HEK293 (cell line): ENCODE results near the gene CLPTM1.

ENCODE experiments used
- GLIS1 ChIP-seq: fragments of 450-650 bp; formaldehyde crosslinking; IDR thresholded peaks from 2 replicates; pipeline ENCODE4 v1.5.1; 2016; ENCODE audit warnings: missing biosample characterization, missing genetic modification characterization
- IKZF3 ChIP-seq: fragments of 450-650 bp; IDR thresholded peaks from 2 replicates; pipeline ENCODE4 v1.5.0; 2018; ENCODE audit warnings: missing biosample characterization, mild to moderate bottlenecking, missing genetic modification characterization, moderate library complexity
- KLF9 ChIP-seq: fragments of 450-650 bp; formaldehyde crosslinking; IDR thresholded peaks from 2 replicates; pipeline ENCODE4 v1.5.1; 2016; ENCODE audit warnings: missing biosample characterization, missing genetic modification characterization, low read depth
- PRDM10 ChIP-seq: fragments of 450-650 bp; formaldehyde crosslinking; IDR thresholded peaks from 2 replicates; pipeline ENCODE4 v1.5.1; 2016; ENCODE audit warnings: missing biosample characterization, missing genetic modification characterization
- SP7 ChIP-seq: fragments of 450-650 bp; formaldehyde crosslinking; IDR thresholded peaks from 2 replicates; pipeline ENCODE4 v1.5.1; 2016; ENCODE audit warnings: missing biosample characterization, missing genetic modification characterization
- ZEB2 ChIP-seq: fragments of 450-650 bp; formaldehyde crosslinking; IDR thresholded peaks from 2 replicates; pipeline ENCODE4 v1.5.1; 2016; ENCODE audit warnings: missing biosample characterization, missing genetic modification characterization
- ZFP37 ChIP-seq: fragments of 450-650 bp; formaldehyde crosslinking; IDR thresholded peaks from 2 replicates; pipeline ENCODE4 v1.5.1; 2016; ENCODE audit warnings: missing biosample characterization, missing genetic modification characterization
- ZNF10 ChIP-seq: fragments of 450-650 bp; formaldehyde crosslinking; IDR thresholded peaks from 2 replicates; pipeline ENCODE4 v1.5.1; 2017; ENCODE audit warnings: missing biosample characterization, missing genetic modification characterization
- ZNF2 ChIP-seq: fragments of 450-650 bp; formaldehyde crosslinking; IDR thresholded peaks from 2 replicates; pipeline ENCODE4 v1.5.1; 2016; ENCODE audit warnings: missing biosample characterization, missing genetic modification characterization
- ZNF221 ChIP-seq: fragments of 450-650 bp; formaldehyde crosslinking; IDR thresholded peaks from 2 replicates; pipeline ENCODE4 v1.5.1; 2017; ENCODE audit warnings: missing biosample characterization, missing genetic modification characterization, borderline replicate concordance
- ZNF311 ChIP-seq: fragments of 450-650 bp; formaldehyde crosslinking; IDR thresholded peaks from 2 replicates; pipeline ENCODE4 v1.5.1; 2017; ENCODE audit warnings: missing biosample characterization, missing genetic modification characterization, borderline replicate concordance
- ZNF354C ChIP-seq: fragments of 450-650 bp; formaldehyde crosslinking; IDR thresholded peaks from 2 replicates; pipeline ENCODE4 v1.5.1; 2016; ENCODE audit warnings: missing biosample characterization, missing genetic modification characterization, low read depth, borderline replicate concordance
- ZNF473 ChIP-seq: fragments of 450-650 bp; formaldehyde crosslinking; IDR thresholded peaks from 2 replicates; pipeline ENCODE4 v1.5.1; 2017; ENCODE audit warnings: missing biosample characterization, missing genetic modification characterization
- ZNF529 ChIP-seq: fragments of 450-650 bp; formaldehyde crosslinking; IDR thresholded peaks from 2 replicates; pipeline ENCODE4 v1.5.1; 2017; ENCODE audit warnings: missing genetic modification characterization, missing biosample characterization; ENCODE audit not compliant: insufficient replicate concordance
- ZNF549 ChIP-seq: fragments of 450-650 bp; IDR thresholded peaks from 2 replicates; pipeline ENCODE4 v1.5.1; 2018; ENCODE audit warnings: missing biosample characterization, missing genetic modification characterization, mild to moderate bottlenecking, inconsistent platforms, moderate library complexity
- ZNF561 ChIP-seq: fragments of 450-650 bp; IDR thresholded peaks from 2 replicates; pipeline ENCODE4 v1.5.1; 2018; ENCODE audit warnings: missing biosample characterization, missing genetic modification characterization, borderline replicate concordance
- ZNF596 ChIP-seq: fragments of 450-650 bp; IDR thresholded peaks from 2 replicates; pipeline ENCODE4 v1.5.0; 2018; ENCODE audit warnings: missing biosample characterization, mild to moderate bottlenecking, missing genetic modification characterization, moderate library complexity
- ZNF600 ChIP-seq: fragments of 450-650 bp; formaldehyde crosslinking; IDR thresholded peaks from 2 replicates; pipeline ENCODE4 v1.5.1; 2016; ENCODE audit warnings: missing biosample characterization, missing genetic modification characterization
- ZNF658 ChIP-seq: fragments of 450-650 bp; formaldehyde crosslinking; IDR thresholded peaks from 2 replicates; pipeline ENCODE4; 2016; ENCODE audit warnings: missing biosample characterization, missing genetic modification characterization
- ZNF747 ChIP-seq: fragments of 450-650 bp; formaldehyde crosslinking; IDR thresholded peaks from 2 replicates; pipeline ENCODE4 v1.5.1; 2016; ENCODE audit warnings: missing biosample characterization, missing genetic modification characterization
- ZXDB ChIP-seq: fragments of 450-650 bp; formaldehyde crosslinking; IDR thresholded peaks from 2 replicates; pipeline ENCODE4 v1.5.1; 2016; ENCODE audit warnings: missing biosample characterization, missing genetic modification characterization
- TF ChIP-seq, protein P1 (sequence below): fragments of 450-650 bp; formaldehyde crosslinking; conservative IDR thresholded peaks from 2 replicates; pipeline ENCODE4 v1.5.1; 2016; ENCODE audit warnings: low read depth, missing biosample characterization, missing genetic modification characterization
- TF ChIP-seq, protein P2 (sequence below): fragments of 450-650 bp; formaldehyde crosslinking; IDR thresholded peaks from 2 replicates; pipeline ENCODE4 v1.5.1; 2016; ENCODE audit warnings: missing biosample characterization, missing genetic modification characterization
- TF ChIP-seq, protein P3 (sequence below): fragments of 450-650 bp; formaldehyde crosslinking; IDR thresholded peaks from 2 replicates; pipeline ENCODE4 v1.5.1; 2016; ENCODE audit warnings: missing biosample characterization, missing genetic modification characterization, borderline replicate concordance

The CLPTM1 gene

DNA sequence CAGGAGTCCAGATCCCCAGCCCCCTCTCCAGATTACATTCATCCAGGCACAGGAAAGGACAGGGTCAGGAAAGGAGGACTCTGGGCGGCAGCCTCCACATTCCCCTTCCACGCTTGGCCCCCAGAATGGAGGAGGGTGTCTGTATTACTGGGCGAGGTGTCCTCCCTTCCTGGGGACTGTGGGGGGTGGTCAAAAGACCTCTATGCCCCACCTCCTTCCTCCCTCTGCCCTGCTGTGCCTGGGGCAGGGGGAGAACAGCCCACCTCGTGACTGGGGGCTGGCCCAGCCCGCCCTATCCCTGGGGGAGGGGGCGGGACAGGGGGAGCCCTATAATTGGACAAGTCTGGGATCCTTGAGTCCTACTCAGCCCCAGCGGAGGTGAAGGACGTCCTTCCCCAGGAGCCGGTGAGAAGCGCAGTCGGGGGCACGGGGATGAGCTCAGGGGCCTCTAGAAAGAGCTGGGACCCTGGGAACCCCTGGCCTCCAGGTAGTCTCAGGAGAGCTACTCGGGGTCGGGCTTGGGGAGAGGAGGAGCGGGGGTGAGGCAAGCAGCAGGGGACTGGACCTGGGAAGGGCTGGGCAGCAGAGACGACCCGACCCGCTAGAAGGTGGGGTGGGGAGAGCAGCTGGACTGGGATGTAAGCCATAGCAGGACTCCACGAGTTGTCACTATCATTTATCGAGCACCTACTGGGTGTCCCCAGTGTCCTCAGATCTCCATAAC is 49.6 kb upstream of the CLPTM1 start, which contains the start of gene APOE (continued):
- TF ChIP-seq, protein P1, sequence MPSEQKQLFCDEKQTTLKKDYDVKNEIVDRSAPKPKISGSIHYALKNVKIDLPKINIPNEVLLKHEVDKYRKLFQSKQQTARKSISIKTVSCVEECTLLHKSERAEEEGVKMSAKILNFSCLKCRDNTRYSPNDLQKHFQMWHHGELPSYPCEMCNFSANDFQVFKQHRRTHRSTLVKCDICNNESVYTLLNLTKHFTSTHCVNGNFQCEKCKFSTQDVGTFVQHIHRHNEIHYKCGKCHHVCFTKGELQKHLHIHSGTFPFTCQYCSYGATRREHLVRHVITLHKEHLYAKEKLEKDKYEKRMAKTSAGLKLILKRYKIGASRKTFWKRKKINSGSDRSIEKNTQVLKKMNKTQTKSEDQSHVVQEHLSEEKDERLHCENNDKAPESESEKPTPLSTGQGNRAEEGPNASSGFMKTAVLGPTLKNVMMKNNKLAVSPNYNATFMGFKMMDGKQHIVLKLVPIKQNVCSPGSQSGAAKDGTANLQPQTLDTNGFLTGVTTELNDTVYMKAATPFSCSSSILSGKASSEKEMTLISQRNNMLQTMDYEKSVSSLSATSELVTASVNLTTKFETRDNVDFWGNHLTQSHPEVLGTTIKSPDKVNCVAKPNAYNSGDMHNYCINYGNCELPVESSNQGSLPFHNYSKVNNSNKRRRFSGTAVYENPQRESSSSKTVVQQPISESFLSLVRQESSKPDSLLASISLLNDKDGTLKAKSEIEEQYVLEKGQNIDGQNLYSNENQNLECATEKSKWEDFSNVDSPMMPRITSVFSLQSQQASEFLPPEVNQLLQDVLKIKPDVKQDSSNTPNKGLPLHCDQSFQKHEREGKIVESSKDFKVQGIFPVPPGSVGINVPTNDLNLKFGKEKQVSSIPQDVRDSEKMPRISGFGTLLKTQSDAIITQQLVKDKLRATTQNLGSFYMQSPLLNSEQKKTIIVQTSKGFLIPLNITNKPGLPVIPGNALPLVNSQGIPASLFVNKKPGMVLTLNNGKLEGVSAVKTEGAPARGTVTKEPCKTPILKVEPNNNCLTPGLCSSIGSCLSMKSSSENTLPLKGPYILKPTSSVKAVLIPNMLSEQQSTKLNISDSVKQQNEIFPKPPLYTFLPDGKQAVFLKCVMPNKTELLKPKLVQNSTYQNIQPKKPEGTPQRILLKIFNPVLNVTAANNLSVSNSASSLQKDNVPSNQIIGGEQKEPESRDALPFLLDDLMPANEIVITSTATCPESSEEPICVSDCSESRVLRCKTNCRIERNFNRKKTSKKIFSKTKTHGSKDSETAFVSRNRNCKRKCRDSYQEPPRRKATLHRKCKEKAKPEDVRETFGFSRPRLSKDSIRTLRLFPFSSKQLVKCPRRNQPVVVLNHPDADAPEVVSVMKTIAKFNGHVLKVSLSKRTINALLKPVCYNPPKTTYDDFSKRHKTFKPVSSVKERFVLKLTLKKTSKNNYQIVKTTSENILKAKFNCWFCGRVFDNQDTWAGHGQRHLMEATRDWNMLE (tag by site-specific recombination): no peak
- TF ChIP-seq ZNF311 (tag by site-specific recombination) (no peak), ZNF354C (no peak), ZXDB (tag by site-specific recombination) (no peak), ZNF10 (no peak), ZNF473 (tag by site-specific recombination) (no peak), ZNF529 (tag by site-specific recombination) (no peak), PRDM10 (tag by site-specific recombination) (no peak), KLF9 (peak; percentile 26; the same call in 1 of the 2 replicates), ZNF549 (tag by site-specific recombination) (no peak), ZNF221 (no peak), ZFP37 (no peak), ZNF596 (tag by site-specific recombination) (no peak), GLIS1 (peak; percentile 78), ZNF2 (tag by site-specific recombination) (no peak), ZNF747 (tag by site-specific recombination) (no peak), ZNF561 (tag by site-specific recombination) (no peak), ZEB2 (no peak), ZNF600 (tag by site-specific recombination) (no peak; the same call in 1 of the 2 replicates), IKZF3 (tag by site-specific recombination) (no peak), SP7 (peak; percentile 67), ZNF658 (tag by site-specific recombination) (no peak)
- TF ChIP-seq, protein P2, sequence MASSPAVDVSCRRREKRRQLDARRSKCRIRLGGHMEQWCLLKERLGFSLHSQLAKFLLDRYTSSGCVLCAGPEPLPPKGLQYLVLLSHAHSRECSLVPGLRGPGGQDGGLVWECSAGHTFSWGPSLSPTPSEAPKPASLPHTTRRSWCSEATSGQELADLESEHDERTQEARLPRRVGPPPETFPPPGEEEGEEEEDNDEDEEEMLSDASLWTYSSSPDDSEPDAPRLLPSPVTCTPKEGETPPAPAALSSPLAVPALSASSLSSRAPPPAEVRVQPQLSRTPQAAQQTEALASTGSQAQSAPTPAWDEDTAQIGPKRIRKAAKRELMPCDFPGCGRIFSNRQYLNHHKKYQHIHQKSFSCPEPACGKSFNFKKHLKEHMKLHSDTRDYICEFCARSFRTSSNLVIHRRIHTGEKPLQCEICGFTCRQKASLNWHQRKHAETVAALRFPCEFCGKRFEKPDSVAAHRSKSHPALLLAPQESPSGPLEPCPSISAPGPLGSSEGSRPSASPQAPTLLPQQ: no peak; the same call in 1 of the 2 replicates
- TF ChIP-seq, protein P3, sequence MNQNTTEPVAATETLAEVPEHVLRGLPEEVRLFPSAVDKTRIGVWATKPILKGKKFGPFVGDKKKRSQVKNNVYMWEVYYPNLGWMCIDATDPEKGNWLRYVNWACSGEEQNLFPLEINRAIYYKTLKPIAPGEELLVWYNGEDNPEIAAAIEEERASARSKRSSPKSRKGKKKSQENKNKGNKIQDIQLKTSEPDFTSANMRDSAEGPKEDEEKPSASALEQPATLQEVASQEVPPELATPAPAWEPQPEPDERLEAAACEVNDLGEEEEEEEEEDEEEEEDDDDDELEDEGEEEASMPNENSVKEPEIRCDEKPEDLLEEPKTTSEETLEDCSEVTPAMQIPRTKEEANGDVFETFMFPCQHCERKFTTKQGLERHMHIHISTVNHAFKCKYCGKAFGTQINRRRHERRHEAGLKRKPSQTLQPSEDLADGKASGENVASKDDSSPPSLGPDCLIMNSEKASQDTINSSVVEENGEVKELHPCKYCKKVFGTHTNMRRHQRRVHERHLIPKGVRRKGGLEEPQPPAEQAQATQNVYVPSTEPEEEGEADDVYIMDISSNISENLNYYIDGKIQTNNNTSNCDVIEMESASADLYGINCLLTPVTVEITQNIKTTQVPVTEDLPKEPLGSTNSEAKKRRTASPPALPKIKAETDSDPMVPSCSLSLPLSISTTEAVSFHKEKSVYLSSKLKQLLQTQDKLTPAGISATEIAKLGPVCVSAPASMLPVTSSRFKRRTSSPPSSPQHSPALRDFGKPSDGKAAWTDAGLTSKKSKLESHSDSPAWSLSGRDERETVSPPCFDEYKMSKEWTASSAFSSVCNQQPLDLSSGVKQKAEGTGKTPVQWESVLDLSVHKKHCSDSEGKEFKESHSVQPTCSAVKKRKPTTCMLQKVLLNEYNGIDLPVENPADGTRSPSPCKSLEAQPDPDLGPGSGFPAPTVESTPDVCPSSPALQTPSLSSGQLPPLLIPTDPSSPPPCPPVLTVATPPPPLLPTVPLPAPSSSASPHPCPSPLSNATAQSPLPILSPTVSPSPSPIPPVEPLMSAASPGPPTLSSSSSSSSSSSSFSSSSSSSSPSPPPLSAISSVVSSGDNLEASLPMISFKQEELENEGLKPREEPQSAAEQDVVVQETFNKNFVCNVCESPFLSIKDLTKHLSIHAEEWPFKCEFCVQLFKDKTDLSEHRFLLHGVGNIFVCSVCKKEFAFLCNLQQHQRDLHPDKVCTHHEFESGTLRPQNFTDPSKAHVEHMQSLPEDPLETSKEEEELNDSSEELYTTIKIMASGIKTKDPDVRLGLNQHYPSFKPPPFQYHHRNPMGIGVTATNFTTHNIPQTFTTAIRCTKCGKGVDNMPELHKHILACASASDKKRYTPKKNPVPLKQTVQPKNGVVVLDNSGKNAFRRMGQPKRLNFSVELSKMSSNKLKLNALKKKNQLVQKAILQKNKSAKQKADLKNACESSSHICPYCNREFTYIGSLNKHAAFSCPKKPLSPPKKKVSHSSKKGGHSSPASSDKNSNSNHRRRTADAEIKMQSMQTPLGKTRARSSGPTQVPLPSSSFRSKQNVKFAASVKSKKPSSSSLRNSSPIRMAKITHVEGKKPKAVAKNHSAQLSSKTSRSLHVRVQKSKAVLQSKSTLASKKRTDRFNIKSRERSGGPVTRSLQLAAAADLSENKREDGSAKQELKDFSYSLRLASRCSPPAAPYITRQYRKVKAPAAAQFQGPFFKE: no peak
